ENCODE measurements around the gene PGAP6. TPM values are rescaled to one million over a fixed set of nuclear protein-coding genes. Genes with fewer than 3 reads are reported as not detected.

The PGAP6 gene
- total and polyA plus RNA-seq, 7 experiments from 2014 or later = 17.0 to 107 (median 52.4) TPM

DNA sequence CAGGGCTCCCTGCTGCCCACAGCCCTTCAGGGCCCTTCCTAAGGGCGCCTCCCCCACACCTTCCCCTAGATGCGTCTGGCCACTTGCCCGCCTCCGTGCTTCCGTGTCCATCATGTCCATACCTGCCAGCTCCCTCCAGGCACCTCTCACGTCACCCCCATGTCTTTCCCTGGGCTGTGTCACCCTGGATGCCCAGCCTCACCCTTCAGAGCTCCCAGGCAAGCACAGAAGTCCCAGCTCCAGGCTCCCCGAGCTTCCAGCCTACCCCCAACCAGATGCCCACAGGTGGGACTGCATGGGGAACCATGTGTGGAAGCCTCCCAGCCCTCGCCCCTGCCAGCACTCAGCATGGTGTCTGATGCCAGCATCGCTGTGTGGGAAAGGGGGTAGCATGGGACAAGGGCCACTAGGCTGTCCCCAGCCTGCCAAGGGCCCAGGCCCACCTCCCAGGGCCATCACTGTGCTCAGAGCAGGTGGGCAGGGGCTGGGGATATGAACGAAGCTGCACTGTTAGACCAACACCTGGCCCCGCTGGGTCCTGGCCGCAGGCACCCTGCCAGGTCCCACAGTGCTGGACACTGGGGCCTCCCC, 27.4 kb downstream of the PGAP6 start:
- Mint-ChIP-seq H3K4me3 (peak overlapping the region; percentile 59 to 86 (median 76)), H3K27me3 (no peaks in the 10 kb centered on the region), H3K9me3 (no peaks in the 10 kb centered on the region), H3K27ac (peak overlapping the region in 7 of 9 donors; percentile 75 to 94 (median 91)), H3K4me1 (peaks cover 22 to 48% (median 33%) of the 10 kb centered on the region in 7 donors), H3K36me3 (peaks cover 0 to 7% (median 4%) of the 10 kb centered on the region in 5 donors)
- DNase-seq = no peak
- intact Hi-C loops (cut with micrococcal nuclease) = loop anchor here (5.0 to 10.0 kb wide), 2 partner anchors 47 to 50 kb away; partner anchors contain the start of gene DECR2 (in 1 of the 2)
- ATAC-seq = no peak
- Histone ChIP-seq H3K36me3 (ENCODE audit: control insufficient read depth in 2 of 3, insufficient read depth in 3 of 3, low read length in 3 of 3) (no peaks in the 10 kb centered on the region), H3K9me3 (ENCODE audit: control insufficient read depth in 2 of 3, low read length in 3 of 3) (no peaks in the 10 kb centered on the region), H3K4me1 (ENCODE audit: control insufficient read depth in 2 of 2, insufficient read depth in 2 of 2, low read length in 2 of 2) (peaks cover 43 to 52% of the 10 kb centered on the region in 2 donors), H3K27ac (ENCODE audit: low read depth, low read length) (peak overlapping the region; percentile 58), H3K27me3 (ENCODE audit: control insufficient read depth in 2 of 2, insufficient read depth in 2 of 2, low read length in 2 of 2) (no peaks in the 10 kb centered on the region), H3K4me3 (ENCODE audit: low read length) (peak overlapping the region; percentile 44)
- ChIA-PET POLR2A (interaction anchor here (0.5 to 1.7 kb wide), 9 partner anchors 15 to 257 kb away, joined by 3 to 10 read pairs (median 3); partner anchors contain the start of gene FAM234A), CTCF (no interaction called here)

DNA sequence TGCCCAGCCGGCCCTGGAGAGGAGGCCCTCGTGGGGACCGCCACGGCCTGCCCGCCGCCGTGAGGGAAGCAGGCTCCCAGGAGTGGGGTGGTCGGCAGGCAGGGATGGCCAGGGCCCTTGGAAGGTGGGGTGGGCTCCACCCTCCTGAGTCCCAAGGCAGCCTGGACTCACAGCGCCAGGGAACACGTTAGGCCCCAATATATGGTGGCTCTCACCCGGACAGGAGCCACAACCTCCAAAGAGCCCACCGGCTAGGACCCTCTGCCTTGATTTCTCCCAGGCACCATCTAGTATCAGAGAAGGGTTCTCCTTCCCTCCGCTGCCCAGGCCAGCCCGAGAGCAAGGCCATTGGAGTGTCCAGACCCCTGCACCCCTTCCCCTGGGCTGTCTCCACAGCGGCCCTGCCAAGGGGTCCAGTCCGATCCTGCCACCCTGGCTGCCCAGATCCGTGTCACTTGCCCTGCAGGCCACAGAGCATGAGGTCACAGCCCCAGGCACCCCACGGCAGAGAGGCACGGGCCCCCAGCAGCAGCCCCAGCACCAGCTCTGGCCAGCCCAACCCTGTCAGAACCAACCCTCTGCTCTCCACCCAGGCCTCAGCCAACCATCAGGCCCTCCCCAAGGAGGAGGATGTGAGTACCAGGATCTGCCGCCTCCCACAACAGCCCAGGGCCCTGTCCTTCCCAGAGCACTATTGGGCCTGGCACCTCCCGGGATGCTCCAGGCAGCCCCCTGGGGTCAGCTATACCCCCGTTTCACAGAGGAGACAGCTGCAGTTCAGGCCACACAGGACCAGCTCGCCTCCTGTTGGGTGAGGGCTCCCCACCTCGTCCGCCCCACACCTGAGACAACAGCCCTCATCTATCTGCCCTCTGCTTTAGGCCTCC, 28.1 kb downstream of the PGAP6 start:
- DNase-seq (peak in 1 of 9 donors; percentile 28), ATAC-seq (no peak)
- peaks cover 24 to 52% (median 36%) of the 10 kb centered on the region in 7 donors for H3K4me1 Mint-ChIP-seq
- intact Hi-C loops (cut with micrococcal nuclease) = loop anchor here (1.0 to 10.0 kb wide), 9 partner anchors 9 to 307 kb away; partner anchors contain the start of genes DECR2 (in 2 of the 2), FAM234A (in 1 of the 2), HBQ1 (in 1 of the 2) and MRPL28 (in 1 of the 2)
- CTCF ChIA-PET = interaction anchor here (0.5 kb wide), 1 partner anchor 25 kb away, joined by 3 read pairs; no protein-coding TSS in a partner anchor
- peak overlapping the region in 8 of 9 donors; percentile 46 to 94 (median 86) for H3K27ac Mint-ChIP-seq
- H3K36me3 Mint-ChIP-seq = peaks cover 0 to 11% (median 4%) of the 10 kb centered on the region in 5 donors
- Histone ChIP-seq H3K4me1 (ENCODE audit: control insufficient read depth in 2 of 2, insufficient read depth in 2 of 2, low read length in 2 of 2) (peaks cover 43 to 52% of the 10 kb centered on the region in 2 donors), H3K9me3 (ENCODE audit: control insufficient read depth in 2 of 3, low read length in 3 of 3) (no peaks in the 10 kb centered on the region), H3K4me3 (ENCODE audit: low read length) (peak overlapping the region; percentile 50), H3K27me3 (ENCODE audit: control insufficient read depth in 2 of 2, insufficient read depth in 2 of 2, low read length in 2 of 2) (no peaks in the 10 kb centered on the region), H3K27ac (ENCODE audit: low read depth, low read length) (peak overlapping the region; percentile 58), H3K36me3 (ENCODE audit: control insufficient read depth in 2 of 3, insufficient read depth in 3 of 3, low read length in 3 of 3) (no peaks in the 10 kb centered on the region)
- H3K27me3 Mint-ChIP-seq = no peaks in the 10 kb centered on the region
- H3K4me3 Mint-ChIP-seq = peak overlapping the region; percentile 59 to 86 (median 76)
- no peaks in the 10 kb centered on the region for H3K9me3 Mint-ChIP-seq
- POLR2A ChIA-PET = interaction anchor here (0.8 to 3.2 kb wide), 6 partner anchors 26 to 126 kb away, joined by 3 to 13 read pairs (median 8); no protein-coding TSS in a partner anchor

DNA sequence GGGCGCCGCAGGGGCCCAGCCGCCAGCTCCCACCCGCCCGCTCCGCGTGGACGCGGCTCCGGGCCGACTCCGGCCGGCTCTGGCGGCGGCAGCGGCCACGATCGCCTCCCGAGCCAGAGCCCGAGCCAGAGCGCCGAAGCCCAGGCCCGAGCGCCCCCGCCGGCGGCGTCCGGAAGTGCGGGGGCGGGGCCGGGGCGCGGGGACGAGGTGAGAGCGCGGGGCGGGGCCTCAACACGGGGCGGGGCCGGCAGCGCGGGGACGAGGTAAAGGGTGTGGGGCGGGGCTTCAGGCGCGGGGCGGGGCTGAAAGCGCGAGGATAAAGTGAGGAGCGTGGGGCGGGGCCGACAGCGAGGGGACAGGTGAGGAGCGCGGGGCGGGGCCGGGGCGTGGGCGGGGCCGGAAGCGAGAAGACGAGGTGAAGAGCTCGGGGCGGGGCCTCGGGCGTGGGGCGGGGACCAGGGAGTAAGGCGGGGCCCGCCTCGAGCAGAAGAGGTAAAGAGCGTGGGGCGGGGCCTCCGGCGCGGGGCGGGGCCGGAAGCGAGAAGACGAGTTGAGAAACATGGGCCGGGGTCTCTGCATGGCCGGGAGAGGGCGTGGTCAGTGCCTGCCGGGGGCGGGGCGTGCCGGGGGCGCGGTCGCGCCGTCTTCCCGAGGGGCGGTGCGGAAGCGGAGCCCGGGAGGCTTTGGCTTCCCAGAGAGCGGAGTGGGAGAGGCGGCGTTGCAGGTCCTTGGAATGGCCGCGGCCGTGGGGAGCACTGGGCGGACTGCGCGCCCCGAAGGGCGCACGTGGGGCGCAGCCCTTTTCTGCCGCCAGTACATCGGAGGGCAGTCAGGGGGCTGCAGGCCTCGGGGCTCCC, 29.0 kb downstream of the PGAP6 start, which contains the start of gene AXIN1:
TSS of gene AXIN1 (minus strand) at position 177 of the 857 bp plus-strand sequence. CDS start 5,698 bp downstream, outside the sequence.
- Mint-ChIP-seq H3K4me3 (peak within 1 kb of the TSS; percentile 80 to 97 (median 93)), H3K27me3 (no peaks in the 10 kb centered on the region), H3K27ac (peak within 1 kb of the TSS; percentile 68 to 97 (median 94)), H3K4me1 (peaks cover 25 to 61% (median 44%) of the 10 kb centered on the region in 7 donors), H3K9me3 (no peaks in the 10 kb centered on the region), H3K36me3 (peaks cover 0 to 11% (median 4%) of the 10 kb centered on the region in 5 donors)
- intact Hi-C loops (cut with micrococcal nuclease) = loop anchor here (1.0 to 10.0 kb wide), 14 partner anchors 10 to 308 kb away; partner anchors contain the start of genes DECR2 (in 2 of the 2), FAM234A (in 2 of the 2), LUC7L (in 2 of the 2) and MRPL28 (in 2 of the 2)
- peak; percentile 94 for ATAC-seq
- Histone ChIP-seq H3K27me3 (ENCODE audit: control insufficient read depth in 2 of 2, insufficient read depth in 2 of 2, low read length in 2 of 2) (no peaks in the 10 kb centered on the region), H3K4me3 (ENCODE audit: low read length) (peak within 1 kb of the TSS; percentile 57), H3K9me3 (ENCODE audit: control insufficient read depth in 2 of 3, low read length in 3 of 3) (no peaks in the 10 kb centered on the region), H3K36me3 (ENCODE audit: control insufficient read depth in 2 of 3, insufficient read depth in 3 of 3, low read length in 3 of 3) (no peaks in the 10 kb centered on the region), H3K4me1 (ENCODE audit: control insufficient read depth in 2 of 2, insufficient read depth in 2 of 2, low read length in 2 of 2) (peaks cover 43 to 59% of the 10 kb centered on the region in 2 donors), H3K27ac (ENCODE audit: low read depth, low read length) (peak within 1 kb of the TSS; percentile 75)
- POLR2A ChIA-PET = interaction anchor here (1.0 to 3.2 kb wide), 5 partner anchors 10 to 125 kb away, joined by 3 to 13 read pairs (median 7); partner anchors contain the start of gene FAM234A
- peak; percentile 98 to 100 (median 99) for DNase-seq
- CTCF ChIA-PET = interaction anchor here (1.0 kb wide), 1 partner anchor 117 kb away, joined by 4 read pairs; no protein-coding TSS in a partner anchor

DNA sequence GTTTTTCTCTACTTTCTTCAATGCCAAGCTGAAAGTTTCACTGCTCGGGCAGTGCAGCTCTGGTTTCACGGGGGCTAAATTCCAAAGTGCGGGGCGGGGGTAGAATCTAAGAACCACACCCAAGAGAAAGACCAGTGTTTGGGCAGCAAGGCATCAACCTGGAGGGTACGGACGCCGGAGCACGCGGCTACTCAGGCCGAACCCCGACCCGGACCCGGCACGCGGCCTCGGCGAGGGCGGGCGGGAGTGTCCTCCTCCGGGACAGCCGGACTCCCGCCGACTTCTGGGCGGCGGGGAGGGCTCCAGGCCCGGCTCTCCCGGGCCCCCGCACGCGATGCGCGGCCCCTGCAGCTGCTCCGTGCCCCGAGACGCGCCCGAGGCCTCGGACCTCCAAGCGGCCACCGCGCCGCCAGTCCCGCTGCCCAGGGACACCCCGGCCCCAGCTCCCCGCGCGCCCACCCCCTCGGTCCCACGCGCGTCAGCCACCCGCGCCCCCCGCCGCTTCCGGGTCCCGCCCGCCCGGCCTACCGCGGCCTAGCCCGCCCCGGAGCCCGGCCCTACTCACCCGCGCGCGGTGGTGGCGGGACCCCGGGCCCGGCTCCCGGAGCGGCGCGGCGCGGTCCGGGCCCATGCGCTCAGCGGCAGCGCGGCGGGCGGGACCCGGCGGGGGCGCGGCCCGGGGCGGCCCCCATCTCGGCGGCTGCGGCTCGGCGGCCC, 29.8 kb downstream of the PGAP6 start:
- peaks cover 43 to 66% of the 10 kb centered on the region in 2 donors for H3K4me1 ChIP-seq (ENCODE audit: control insufficient read depth in 2 of 2, insufficient read depth in 2 of 2, low read length in 2 of 2)
- H3K4me1 Mint-ChIP-seq = peaks cover 33 to 65% (median 52%) of the 10 kb centered on the region in 7 donors
- peaks cover 0 to 18% (median 4%) of the 10 kb centered on the region in 5 donors for H3K36me3 Mint-ChIP-seq
- H3K27ac ChIP-seq (ENCODE audit: low read depth, low read length) = peak overlapping the region; percentile 75
- ATAC-seq (peak; percentile 10), DNase-seq (peak in 1 of 9 donors; percentile 45)
- intact Hi-C loops (cut with micrococcal nuclease) = loop anchor here (1.0 to 10.0 kb wide), 11 partner anchors 18 to 309 kb away; partner anchors contain the start of genes FAM234A (in 2 of the 2), LUC7L (in 2 of the 2), DECR2 (in 1 of the 2) and HBQ1 (in 1 of the 2)
- no peaks in the 10 kb centered on the region for H3K27me3 ChIP-seq (ENCODE audit: control insufficient read depth in 2 of 2, insufficient read depth in 2 of 2, low read length in 2 of 2)
- H3K27ac Mint-ChIP-seq = peak overlapping the region; percentile 68 to 97 (median 94)
- peak overlapping the region; percentile 80 to 97 (median 93) for H3K4me3 Mint-ChIP-seq
- ChIA-PET CTCF (interaction anchor here (1.0 to 1.3 kb wide), 3 partner anchors 42 to 117 kb away, joined by 4 read pairs; no protein-coding TSS in a partner anchor), POLR2A (interaction anchor here (0.9 to 3.2 kb wide), 7 partner anchors 9 to 124 kb away, joined by 3 to 13 read pairs (median 5); partner anchors contain the start of gene FAM234A)
- H3K27me3 Mint-ChIP-seq = no peaks in the 10 kb centered on the region
- peaks cover 0 to 7% (median 0%) of the 10 kb centered on the region in 3 experiments for H3K36me3 ChIP-seq (ENCODE audit: control insufficient read depth in 2 of 3, insufficient read depth in 3 of 3, low read length in 3 of 3)
- H3K4me3 ChIP-seq (ENCODE audit: low read length) = peak overlapping the region; percentile 57
- no peaks in the 10 kb centered on the region for H3K9me3 ChIP-seq (ENCODE audit: control insufficient read depth in 2 of 3, low read length in 3 of 3)
- H3K9me3 Mint-ChIP-seq = no peaks in the 10 kb centered on the region

DNA sequence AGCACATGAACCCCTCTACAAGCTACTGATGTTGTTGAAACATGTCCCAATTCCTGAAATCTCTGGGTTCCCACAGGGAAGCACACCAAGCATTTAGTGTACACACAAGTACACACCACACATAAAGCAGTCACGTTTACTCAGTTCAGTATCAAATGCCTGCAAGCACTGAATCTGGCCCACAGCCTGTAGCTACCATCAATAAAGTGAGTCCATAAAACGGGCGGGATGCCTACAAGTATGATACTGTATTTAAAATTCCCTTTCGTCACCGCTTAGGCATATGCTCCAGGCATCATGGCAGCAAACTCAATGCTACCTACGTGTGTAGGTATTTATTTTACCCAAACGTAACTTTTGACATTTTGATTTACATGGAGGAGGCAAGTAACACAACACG, 31.6 kb downstream of the PGAP6 start:
- Histone ChIP-seq H3K27ac (ENCODE audit: low read depth, low read length) (no peak overlapping the region), H3K9me3 (ENCODE audit: control insufficient read depth in 2 of 3, low read length in 3 of 3) (no peaks in the 10 kb centered on the region), H3K36me3 (ENCODE audit: control insufficient read depth in 2 of 3, insufficient read depth in 3 of 3, low read length in 3 of 3) (peaks cover 0 to 25% (median 0%) of the 10 kb centered on the region in 3 experiments), H3K27me3 (ENCODE audit: control insufficient read depth in 2 of 2, insufficient read depth in 2 of 2, low read length in 2 of 2) (no peaks in the 10 kb centered on the region), H3K4me1 (ENCODE audit: control insufficient read depth in 2 of 2, insufficient read depth in 2 of 2, low read length in 2 of 2) (peaks cover 49% of the 10 kb centered on the region in 2 donors), H3K4me3 (ENCODE audit: low read length) (no peak overlapping the region)
- intact Hi-C loops (cut with micrococcal nuclease) = loop anchor here (5.0 to 10.0 kb wide), 2 partner anchors 43 to 55 kb away; partner anchors contain the start of gene DECR2 (in 1 of the 2)
- H3K4me1 Mint-ChIP-seq = peaks cover 39 to 75% (median 65%) of the 10 kb centered on the region in 7 donors
- ChIA-PET CTCF (interaction anchor here (2.7 kb wide), 1 partner anchor 114 kb away, joined by 7 read pairs; no protein-coding TSS in a partner anchor), POLR2A (interaction anchor here (0.8 to 3.2 kb wide), 5 partner anchors 12 to 244 kb away, joined by 3 to 11 read pairs (median 3); no protein-coding TSS in a partner anchor)
- peaks cover 0 to 30% (median 4%) of the 10 kb centered on the region in 5 donors for H3K36me3 Mint-ChIP-seq
- no peaks in the 10 kb centered on the region for H3K9me3 Mint-ChIP-seq
- peak overlapping the region; percentile 19 to 93 (median 50) for H3K4me3 Mint-ChIP-seq
- DNase-seq = no peak
- ATAC-seq = no peak
- H3K27ac Mint-ChIP-seq = peak overlapping the region in 3 of 9 donors; percentile 31 to 89 (median 55)
- no peaks in the 10 kb centered on the region for H3K27me3 Mint-ChIP-seq
